22Rv1 (cell line): ENCODE results near the gene MXRA7.

Experiments
- H3K27ac ChIP-seq: fragments of 450-650 bp; 2 replicates; pipeline ENCODE4 v1.5.1; 2017
- ZFX ChIP-seq: fragments of 450-650 bp; IDR thresholded peaks from 2 replicates; pipeline ENCODE4 v1.6.1; 2017; ENCODE audit warnings: antibody characterized with exemption, borderline replicate concordance
- TF ChIP-seq, protein P1 (sequence below): fragments of 450-650 bp; IDR thresholded peaks from 2 replicates; pipeline ENCODE4 v1.5.1; 2017; ENCODE audit warnings: mild to moderate bottlenecking

The MXRA7 gene

DNA sequence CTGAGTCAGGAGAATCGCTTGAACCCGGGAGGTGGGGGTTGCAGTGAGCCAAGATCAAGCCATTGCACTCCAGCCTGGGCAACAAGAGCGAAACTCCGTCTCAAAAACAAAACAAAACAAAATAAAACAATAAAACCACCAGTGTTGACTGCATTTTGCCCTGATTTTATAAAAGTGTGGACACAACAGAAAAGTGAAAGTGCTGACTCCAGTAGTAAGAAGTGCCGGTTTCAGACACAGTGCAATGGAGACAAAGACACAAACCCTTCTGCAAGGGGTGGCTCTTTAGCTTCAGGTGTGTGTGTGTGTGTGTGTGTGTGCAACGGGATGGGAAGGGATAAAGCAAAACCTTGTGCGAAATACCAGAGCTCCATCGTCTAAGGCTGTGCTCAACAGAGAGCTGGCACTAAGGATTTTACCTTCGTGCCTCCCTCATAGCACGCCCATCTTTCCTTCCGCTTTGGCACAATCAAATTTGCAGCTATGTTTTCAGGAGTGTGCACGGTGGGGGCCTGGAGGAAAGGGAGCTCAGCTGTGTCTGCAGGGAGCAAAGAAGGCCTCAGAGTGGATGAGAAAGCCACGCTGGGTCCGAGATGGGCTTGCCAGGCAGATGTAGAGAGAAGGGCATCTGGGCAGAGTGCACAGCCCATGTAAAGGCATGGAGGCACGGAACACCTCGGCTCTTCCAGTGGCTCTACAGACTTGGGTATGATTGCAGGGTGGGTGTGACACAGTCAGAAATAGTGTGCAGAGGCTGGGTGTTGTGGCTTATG is 15.5 kb downstream of the MXRA7 start:
- H3K27ac ChIP-seq, result no peak overlapping the region
- no peak for TF ChIP-seq ZFX
- TF ChIP-seq, protein P1, sequence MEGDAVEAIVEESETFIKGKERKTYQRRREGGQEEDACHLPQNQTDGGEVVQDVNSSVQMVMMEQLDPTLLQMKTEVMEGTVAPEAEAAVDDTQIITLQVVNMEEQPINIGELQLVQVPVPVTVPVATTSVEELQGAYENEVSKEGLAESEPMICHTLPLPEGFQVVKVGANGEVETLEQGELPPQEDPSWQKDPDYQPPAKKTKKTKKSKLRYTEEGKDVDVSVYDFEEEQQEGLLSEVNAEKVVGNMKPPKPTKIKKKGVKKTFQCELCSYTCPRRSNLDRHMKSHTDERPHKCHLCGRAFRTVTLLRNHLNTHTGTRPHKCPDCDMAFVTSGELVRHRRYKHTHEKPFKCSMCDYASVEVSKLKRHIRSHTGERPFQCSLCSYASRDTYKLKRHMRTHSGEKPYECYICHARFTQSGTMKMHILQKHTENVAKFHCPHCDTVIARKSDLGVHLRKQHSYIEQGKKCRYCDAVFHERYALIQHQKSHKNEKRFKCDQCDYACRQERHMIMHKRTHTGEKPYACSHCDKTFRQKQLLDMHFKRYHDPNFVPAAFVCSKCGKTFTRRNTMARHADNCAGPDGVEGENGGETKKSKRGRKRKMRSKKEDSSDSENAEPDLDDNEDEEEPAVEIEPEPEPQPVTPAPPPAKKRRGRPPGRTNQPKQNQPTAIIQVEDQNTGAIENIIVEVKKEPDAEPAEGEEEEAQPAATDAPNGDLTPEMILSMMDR, result no peak

DNA sequence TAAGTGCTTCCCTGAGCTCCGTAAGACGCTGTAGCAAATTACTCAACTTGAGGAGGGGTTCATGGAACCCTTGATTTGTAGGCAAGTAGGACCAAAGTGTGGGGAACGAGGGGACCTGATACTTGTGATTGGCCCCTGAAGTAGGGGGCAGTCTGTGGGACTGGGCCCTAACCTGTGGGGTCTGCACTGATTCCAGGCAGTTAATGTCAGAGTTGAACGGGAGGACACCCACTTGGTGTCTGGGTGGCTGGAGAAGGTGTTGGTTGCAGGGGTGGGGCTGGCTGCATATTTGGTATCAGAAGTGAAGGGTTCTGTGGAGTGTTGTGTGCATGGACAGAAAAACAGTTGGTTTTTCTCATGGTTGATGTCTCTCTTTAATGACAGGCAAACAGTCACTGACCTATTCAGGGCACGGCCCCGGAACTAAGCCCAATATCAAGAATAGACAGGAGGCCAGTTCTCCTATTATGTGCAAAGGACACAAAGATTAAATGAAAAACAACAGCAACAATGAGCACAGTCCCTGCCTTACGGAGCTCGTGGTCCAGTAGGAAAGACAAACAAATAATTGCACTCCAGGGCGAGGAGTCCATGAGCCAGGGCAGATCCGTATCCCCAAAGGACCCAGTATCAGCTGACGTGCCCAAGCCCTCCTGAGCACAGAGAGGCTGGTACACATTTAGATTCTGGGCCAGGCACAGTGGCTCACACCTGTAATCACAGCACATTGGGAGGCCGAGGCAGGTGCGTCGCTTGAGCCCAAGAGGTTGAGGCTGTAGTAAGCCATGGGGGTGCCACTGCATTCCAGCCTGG is 19.2 kb downstream of the MXRA7 start:
- H3K27ac ChIP-seq, result no peak overlapping the region
- TF ChIP-seq ZFX, result no peak
- TF ChIP-seq, protein P1, result no peak

DNA sequence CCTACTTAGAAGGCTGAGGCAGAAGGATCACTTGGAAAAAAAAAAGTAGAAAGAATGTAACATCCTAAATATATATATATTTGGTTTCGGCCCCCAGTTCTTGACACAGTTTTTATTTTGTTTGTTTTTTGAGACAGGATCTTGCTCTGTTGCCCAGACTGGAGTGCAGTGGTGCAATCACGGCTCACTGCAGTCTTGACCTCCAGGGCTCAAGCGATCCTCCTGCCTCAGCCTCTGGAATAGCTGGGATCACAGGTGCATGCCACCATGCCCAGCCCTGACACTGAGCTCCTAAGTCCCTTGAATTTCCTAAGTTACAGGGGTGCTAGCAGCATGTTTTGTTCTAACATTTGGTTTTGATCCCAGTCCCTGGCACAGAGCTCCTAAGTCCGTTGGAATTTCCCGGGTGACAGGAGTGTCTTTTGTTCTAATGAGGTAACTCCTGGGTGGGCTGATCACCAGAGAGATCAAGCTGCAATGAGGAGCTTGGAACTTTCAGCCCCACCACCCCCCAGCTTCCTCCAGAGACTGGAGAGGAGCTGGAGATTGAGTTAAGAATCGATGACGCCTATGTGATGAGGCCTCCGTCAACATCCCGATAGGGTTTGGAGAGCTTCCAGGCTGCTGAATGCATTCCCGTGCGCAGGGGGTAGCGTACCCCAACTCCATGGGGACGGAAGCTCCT is 20.0 kb downstream of the MXRA7 start:
- no peak overlapping the region for H3K27ac ChIP-seq
- TF ChIP-seq, protein P1, result no peak
- no peak for TF ChIP-seq ZFX

DNA sequence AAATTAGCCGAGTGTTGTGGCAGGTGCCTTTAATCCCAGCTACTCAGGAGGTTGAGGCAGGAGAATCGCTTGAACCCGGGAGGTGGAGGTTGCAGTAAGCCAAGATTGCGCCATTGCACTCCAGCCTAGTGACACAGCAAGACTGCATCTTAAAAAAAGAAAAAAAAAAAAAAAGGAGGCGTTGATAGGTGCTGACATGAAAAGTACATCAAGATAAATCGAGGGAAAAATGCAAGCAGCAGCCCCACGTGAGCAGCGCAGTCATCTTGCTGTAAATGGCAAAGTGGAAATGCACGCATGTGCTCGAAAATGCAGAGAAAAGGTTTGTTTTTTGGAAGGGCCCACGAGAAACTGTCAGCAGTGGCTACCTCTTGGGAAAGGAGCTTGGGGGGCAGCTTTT is 20.9 kb downstream of the MXRA7 start:
- no peak overlapping the region for H3K27ac ChIP-seq
- TF ChIP-seq, protein P1, result no peak
- TF ChIP-seq ZFX, result no peak

DNA sequence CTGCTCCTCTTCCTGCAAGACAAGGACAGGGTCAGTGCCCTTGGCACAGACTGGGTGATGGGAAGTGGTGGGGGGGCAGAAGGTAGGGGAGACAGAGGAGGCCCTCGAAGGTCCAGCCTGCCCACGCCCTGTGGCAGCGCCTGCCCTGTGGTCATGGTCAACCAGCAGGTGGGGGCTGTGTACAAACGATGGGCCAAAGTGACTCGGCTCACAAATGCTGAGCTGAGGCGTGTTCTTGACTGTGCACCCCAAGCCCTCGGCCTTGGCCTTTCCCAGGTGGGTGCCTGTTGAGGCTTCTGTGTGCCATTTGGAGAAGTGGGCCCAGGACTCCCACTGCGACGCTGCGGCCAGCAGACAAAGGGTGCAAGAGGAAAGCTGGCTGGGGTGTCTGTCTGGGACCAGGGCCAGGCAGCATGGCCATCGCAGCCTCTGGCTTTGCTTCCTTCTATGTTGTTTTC is 22.6 kb downstream of the MXRA7 start:
- TF ChIP-seq ZFX, result no peak
- TF ChIP-seq, protein P1, result no peak
- no peak overlapping the region for H3K27ac ChIP-seq

GRCh38 chr17:76687298-76688164 is 23.2 kb downstream of the MXRA7 start:
- TF ChIP-seq, protein P1, result no peak
- TF ChIP-seq ZFX, result no peak

More at GRCh38 chr17:76687298-76688164, 23.2 kb downstream of the MXRA7 start:
- no peak overlapping the region for H3K27ac ChIP-seq
